ENCODE measurements around the gene SCLT1. TPM values are rescaled to one million over a fixed set of nuclear protein-coding genes. Genes with fewer than 3 reads are reported as not detected.

Gene SCLT1
- total RNA-seq, 1 experiment from 2014 or later, result 11.3 TPM

GRCh38 chr4:129087516-129087915 lies 5.8 kb downstream of the SCLT1 start:
- Histone ChIP-seq H3K18ac (ENCODE audit: insufficient read length, low read depth, low read length) (no peak overlapping the region), H2AFZ (ENCODE audit: low read length) (no peak overlapping the region), H3K23ac (ENCODE audit: insufficient read length, low read depth, low read length) (no peak overlapping the region), H2BK12ac (ENCODE audit: insufficient read length, low read depth, low read length) (no peak overlapping the region), H3K79me1 (ENCODE audit: insufficient read depth, low read depth, low read length, poor library complexity, severe bottlenecking) (no peaks in the 10 kb centered on the region), H2BK5ac (ENCODE audit: insufficient read length, low read length) (no peak overlapping the region), H3K4me2 (ENCODE audit: insufficient read depth, insufficient read length, low read length) (no peak overlapping the region), H2BK120ac (ENCODE audit: low read depth, low read length, poor library complexity, severe bottlenecking) (no peak overlapping the region), H2BK15ac (ENCODE audit: low read depth, low read length) (no peak overlapping the region), H2BK20ac (ENCODE audit: low read depth, low read length, poor library complexity, severe bottlenecking) (no peak overlapping the region), H4K5ac (ENCODE audit: insufficient read length, low read depth, low read length) (no peak overlapping the region), H3K14ac (ENCODE audit: insufficient read depth, low read length) (no peak overlapping the region), H4K8ac (replicated peaks; ENCODE audit: insufficient read length, low read depth, low read length) (no peak overlapping the region), H3K27ac (ENCODE audit: insufficient read length, low read depth, low read length) (no peak overlapping the region), H3K56ac (ENCODE audit: insufficient read length, low read depth, low read length) (no peak overlapping the region), H3K4me1 (ENCODE audit: insufficient read depth, low read length) (no peaks in the 10 kb centered on the region), H3K23me2 (ENCODE audit: insufficient read length, low read depth, low read length, poor library complexity, severe bottlenecking) (no peaks in the 10 kb centered on the region), H3K27me3 (ENCODE audit: insufficient read depth, low read length) (no peaks in the 10 kb centered on the region), H3T11ph (ENCODE audit: low read length) (no peak overlapping the region), H4K20me1 (ENCODE audit: control insufficient read depth, insufficient read depth, insufficient read length) (no peaks in the 10 kb centered on the region), H3K79me2 (ENCODE audit: insufficient read depth, low read length) (no peaks in the 10 kb centered on the region; the same call in 1 of the 2 replicates), H2AK5ac (ENCODE audit: insufficient read length, low read length) (no peak overlapping the region), H3K4ac (ENCODE audit: low read depth, low read length) (no peak overlapping the region), H3K9ac (ENCODE audit: extremely low read depth, insufficient read length, low read length) (no peak overlapping the region), H3K9me3 (ENCODE audit: control insufficient read depth, low read depth, low read length) (no peaks in the 10 kb centered on the region), H4K91ac (ENCODE audit: insufficient read length, low read depth, low read length) (no peak overlapping the region)
- no CpG with 5 or more reads among the region's 2 CpGs for WGBS (ENCODE audit: extremely low coverage, insufficient read length, low lambda C conversion rate)
- TF ChIP-seq CTCF (conservative IDR thresholded peaks at IDR 0.05), result no peak
- Mint-ChIP-seq H3K4me3 (no peak overlapping the region), H3K27ac (no peak overlapping the region), H3K36me3 (ENCODE audit: insufficient read depth in 1 of 3, low read depth in 3 of 3) (peaks cover 7 to 13% (median 7%) of the 10 kb centered on the region in 3 experiments; a peak in 4 of 7 replicates), H3K9me3 (peaks cover 6% of the 10 kb centered on the region in 2 experiments; a peak in 4 of 5 replicates), H3K27me3 (ENCODE audit: low read depth) (no peaks in the 10 kb centered on the region), H3K4me1 (peaks cover 5 to 14% of the 10 kb centered on the region in 2 experiments; a peak in 3 of 4 replicates)
- DNase-seq, result no peak
